OCI-LY7 (cell line): ENCODE results near the gene APOBEC3G.

Source experiments
- EZH2phosphoT487 ChIP-seq: fragments of 200-600 bp; sonication (generic); IDR thresholded peaks from 2 replicates; pipeline ENCODE4 v1.6.1; 2018; ENCODE audit warnings: low read depth, borderline replicate concordance, mild to moderate bottlenecking, mixed run types, antibody characterized with exemption, low read length, moderate library complexity, mixed read lengths
- TF ChIP-seq, protein P1 (sequence below): fragments of 200-600 bp; sonication (generic); conservative IDR thresholded peaks from 2 replicates; pipeline ENCODE4 v1.5.1; 2014; ENCODE audit warnings: mild to moderate bottlenecking, antibody characterized with exemption, low read length, moderate library complexity, mixed read lengths

GRCh38 chr22:39134366-39135091 is 57.5 kb downstream of the APOBEC3G start:
- TF ChIP-seq, protein P1, sequence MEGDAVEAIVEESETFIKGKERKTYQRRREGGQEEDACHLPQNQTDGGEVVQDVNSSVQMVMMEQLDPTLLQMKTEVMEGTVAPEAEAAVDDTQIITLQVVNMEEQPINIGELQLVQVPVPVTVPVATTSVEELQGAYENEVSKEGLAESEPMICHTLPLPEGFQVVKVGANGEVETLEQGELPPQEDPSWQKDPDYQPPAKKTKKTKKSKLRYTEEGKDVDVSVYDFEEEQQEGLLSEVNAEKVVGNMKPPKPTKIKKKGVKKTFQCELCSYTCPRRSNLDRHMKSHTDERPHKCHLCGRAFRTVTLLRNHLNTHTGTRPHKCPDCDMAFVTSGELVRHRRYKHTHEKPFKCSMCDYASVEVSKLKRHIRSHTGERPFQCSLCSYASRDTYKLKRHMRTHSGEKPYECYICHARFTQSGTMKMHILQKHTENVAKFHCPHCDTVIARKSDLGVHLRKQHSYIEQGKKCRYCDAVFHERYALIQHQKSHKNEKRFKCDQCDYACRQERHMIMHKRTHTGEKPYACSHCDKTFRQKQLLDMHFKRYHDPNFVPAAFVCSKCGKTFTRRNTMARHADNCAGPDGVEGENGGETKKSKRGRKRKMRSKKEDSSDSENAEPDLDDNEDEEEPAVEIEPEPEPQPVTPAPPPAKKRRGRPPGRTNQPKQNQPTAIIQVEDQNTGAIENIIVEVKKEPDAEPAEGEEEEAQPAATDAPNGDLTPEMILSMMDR = no peak
- no peak for TF ChIP-seq EZH2phosphoT487
